ENCODE data around the gene CDK5. TPM values are rescaled to one million over a fixed set of nuclear protein-coding genes. Genes with fewer than 3 reads are reported as not detected.

The CDK5 gene
- total and polyA plus RNA-seq, 12 donors = 15.4 to 29.8 (median 19.7) TPM

DNA sequence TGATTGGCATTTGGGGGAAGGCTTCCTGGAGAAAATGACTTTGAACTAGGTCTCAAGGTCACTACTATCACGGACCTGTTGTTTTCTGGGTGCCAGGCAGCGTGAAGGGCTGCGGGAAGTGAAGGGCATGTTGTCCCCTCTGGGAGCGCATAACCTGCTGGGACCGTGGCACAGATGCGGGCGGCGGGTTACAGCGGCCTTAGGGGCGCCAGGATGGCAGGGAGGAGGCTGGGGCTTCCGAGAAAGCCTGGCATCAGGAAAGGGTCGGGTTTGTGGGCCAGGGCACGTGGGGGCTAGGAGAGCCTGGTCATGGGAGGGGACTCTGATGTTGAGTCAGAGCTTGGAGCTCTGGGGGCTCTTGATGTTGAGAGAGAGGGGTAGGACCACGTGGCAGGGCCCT is 7.8 kb upstream of the CDK5 start:
- WGBS, 4 donors = 83 to 93% (median 88%) methylated on average over 13 to 14 of the region's 14 CpGs
- intact Hi-C loops (cut with DNase I) = no loop called here
- Histone ChIP-seq H3K9me3 (replicated peaks in 1 of 3) (no peaks in the 10 kb centered on the region), H3K27me3 (no peaks in the 10 kb centered on the region), H3K4me3 (no peak overlapping the region), H3K36me3 (replicated peaks in 1 of 2) (peaks cover 0 to 66% of the 10 kb centered on the region in 2 donors), H3K4me1 (replicated peaks in 1 of 2) (peaks cover 24 to 30% of the 10 kb centered on the region in 2 donors), H3K27ac (no peak overlapping the region)
- TF ChIP-seq CTCF (IDR thresholded peaks at IDR 0.05) = no peak
- DNase-seq = no peak

- intact Hi-C loops (cut with DNase I) = no loop called here
- 90 to 97% (median 95%) methylated on average over 5 to 6 of the region's 6 CpGs for WGBS, 4 donors
- no peak for DNase-seq
- Histone ChIP-seq H3K4me1 (replicated peaks in 1 of 2) (peaks cover 29 to 34% of the 10 kb centered on the region in 2 donors), H3K9me3 (replicated peaks in 1 of 3) (no peaks in the 10 kb centered on the region), H3K4me3 (no peak overlapping the region), H3K27ac (no peak overlapping the region), H3K36me3 (replicated peaks in 1 of 2) (peaks cover 0 to 61% of the 10 kb centered on the region in 2 donors), H3K27me3 (no peaks in the 10 kb centered on the region)
- TF ChIP-seq CTCF (IDR thresholded peaks at IDR 0.05) (no peak), POLR2A (IDR thresholded peaks at IDR 0.05) (no peak)
Observed at GRCh38 chr7:151064993-151065392, 7.3 kb upstream of the CDK5 start.

DNA sequence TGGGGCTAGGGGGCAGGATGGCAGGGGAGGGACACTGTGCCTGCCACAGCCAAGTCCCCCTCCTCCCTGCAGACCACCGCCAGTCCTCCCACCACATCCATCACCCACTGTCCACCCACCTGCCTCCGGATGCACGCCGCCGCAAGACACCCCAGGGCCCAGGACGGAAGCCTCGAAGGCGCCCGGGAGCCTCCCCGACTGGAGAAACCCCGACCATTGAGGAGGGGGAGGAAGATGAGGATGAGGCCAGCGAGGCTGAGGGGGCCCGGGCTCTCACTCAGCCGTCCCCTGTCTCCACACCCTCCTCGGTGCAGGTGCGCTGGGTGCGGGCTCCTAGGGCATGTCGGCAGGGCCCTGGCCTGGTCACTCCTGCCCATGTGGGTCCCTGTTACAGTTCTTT is 6.8 kb upstream of the CDK5 start:
- Histone ChIP-seq H3K27me3 (no peaks in the 10 kb centered on the region), H3K4me3 (no peak overlapping the region), H3K9me3 (replicated peaks in 1 of 3) (no peaks in the 10 kb centered on the region), H3K36me3 (replicated peaks in 1 of 2) (peaks cover 0 to 56% of the 10 kb centered on the region in 2 donors), H3K27ac (no peak overlapping the region), H3K4me1 (replicated peaks in 1 of 2) (peaks cover 30 to 34% of the 10 kb centered on the region in 2 donors)
- intact Hi-C loops (cut with DNase I) = no loop called here
- no peak for TF ChIP-seq CTCF (IDR thresholded peaks at IDR 0.05)
- no peak for TF ChIP-seq POLR2A (IDR thresholded peaks at IDR 0.05)
- DNase-seq = no peak
- WGBS, 4 donors = 91 to 97% (median 94%) methylated on average over 14 to 18 of the region's 18 CpGs

DNA sequence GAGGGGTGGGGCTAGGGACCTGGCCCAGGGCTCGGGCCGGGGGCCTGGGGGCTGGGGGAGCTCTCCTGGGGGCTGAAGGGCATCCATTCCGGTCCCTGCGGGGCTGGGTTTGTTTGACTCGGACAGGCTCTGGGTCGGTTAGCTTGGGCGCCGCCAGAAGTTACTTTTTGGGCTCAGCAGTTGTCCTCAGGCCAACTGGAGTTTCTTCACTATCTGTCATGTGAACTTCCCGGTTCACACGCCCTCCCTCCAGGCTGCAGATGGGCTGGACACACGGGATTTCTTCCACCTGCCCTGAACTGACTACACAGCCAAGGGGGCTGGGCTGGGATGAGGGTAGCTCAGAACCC is 5.5 kb upstream of the CDK5 start:
- Histone ChIP-seq H3K4me3 (peak overlapping the region in 1 of 4 donors; percentile 98), H3K36me3 (replicated peaks in 1 of 2) (peaks cover 0 to 43% of the 10 kb centered on the region in 2 donors), H3K27me3 (no peaks in the 10 kb centered on the region), H3K4me1 (replicated peaks in 1 of 2) (peaks cover 40 to 44% of the 10 kb centered on the region in 2 donors), H3K9me3 (replicated peaks in 1 of 3) (no peaks in the 10 kb centered on the region), H3K27ac (peak overlapping the region in 4 of 5 donors; percentile 66 to 96 (median 76))
- intact Hi-C loops (cut with DNase I) = no loop called here
- TF ChIP-seq CTCF (IDR thresholded peaks at IDR 0.05) (no peak), POLR2A (IDR thresholded peaks at IDR 0.05) (peak in 1 of 2 donors; percentile 18)
- WGBS, 4 donors = 0 to 50% (median 30%) methylated on average over 1 to 11 of the region's 11 CpGs
- peak in 6 of 7 donors; percentile 73 to 82 (median 79) for DNase-seq

Measured in adrenal gland (tissue), 12 donors.